Ishikawa (cell line): Measurements from ENCODE around the gene FCHSD2.

Experiments
- CEBPB ChIP-seq: IDR thresholded peaks from 2 replicates; pipeline ENCODE4 v1.6.1; 2012
- CREB1 ChIP-seq: IDR thresholded peaks from 2 replicates; pipeline ENCODE4 v1.6.1; 2012; ENCODE audit warnings: low read depth
- EGR1 ChIP-seq: IDR thresholded peaks from 2 replicates; pipeline ENCODE4 v1.6.1; 2012
- EP300 ChIP-seq: IDR thresholded peaks from 2 replicates; pipeline ENCODE4 v1.6.1; 2012; ENCODE audit warnings: borderline replicate concordance
- FOXM1 ChIP-seq: IDR thresholded peaks from 2 replicates; pipeline ENCODE4 v1.6.1; 2012; ENCODE audit warnings: low read depth, borderline replicate concordance
- MAX ChIP-seq: IDR thresholded peaks from 2 replicates; pipeline ENCODE4 v1.6.1; 2012
- NFIC ChIP-seq: IDR thresholded peaks from 2 replicates; pipeline ENCODE4 v1.6.1; 2012
- RAD21 ChIP-seq: IDR thresholded peaks from 2 replicates; pipeline ENCODE4 v1.6.1; 2012; ENCODE audit warnings: low read depth
- REST ChIP-seq: IDR thresholded peaks from 2 replicates; pipeline ENCODE4 v1.6.1; 2012; ENCODE audit warnings: low read depth, mild to moderate bottlenecking
- TAF1 ChIP-seq: IDR thresholded peaks from 2 replicates; pipeline ENCODE4 v1.6.1; 2012; ENCODE audit warnings: low read depth, mild to moderate bottlenecking
- TCF12 ChIP-seq: IDR thresholded peaks from 2 replicates; pipeline ENCODE4 v1.6.1; 2012; ENCODE audit warnings: low read depth
- TEAD4 ChIP-seq: IDR thresholded peaks from 2 replicates; pipeline ENCODE4 v1.6.1; 2012
- USF1 ChIP-seq: IDR thresholded peaks from 2 replicates; pipeline ENCODE4 v1.6.1; 2012
- YY1 ChIP-seq: IDR thresholded peaks from 2 replicates; pipeline ENCODE4 v1.6.1; 2012; ENCODE audit warnings: low read depth
- ZBTB7A ChIP-seq: IDR thresholded peaks from 2 replicates; pipeline ENCODE4 v1.6.1; 2012; ENCODE audit warnings: low read depth

The FCHSD2 gene

GRCh38 chr11:73058989-73059674, 83.0 kb downstream of the FCHSD2 start:
- TF ChIP-seq EGR1 = no peak
- TF ChIP-seq CEBPB = no peak
- no peak for TF ChIP-seq TEAD4
- TF ChIP-seq REST = no peak
- no peak for TF ChIP-seq MAX
- no peak for TF ChIP-seq EP300
- no peak for TF ChIP-seq FOXM1
- no peak for TF ChIP-seq TAF1
- no peak for TF ChIP-seq TCF12
- TF ChIP-seq YY1 = no peak
- TF ChIP-seq USF1 = no peak
- TF ChIP-seq CREB1 = no peak
- TF ChIP-seq NFIC = no peak
- no peak for TF ChIP-seq RAD21
- TF ChIP-seq ZBTB7A = no peak

- TF ChIP-seq YY1 (no peak), CEBPB (no peak), RAD21 (no peak), FOXM1 (no peak), ZBTB7A (no peak), NFIC (no peak), TAF1 (no peak), CREB1 (no peak), TEAD4 (no peak)
Measured at GRCh38 chr11:73055655-73056354, 86.3 kb downstream of the FCHSD2 start.

- no peak for TF ChIP-seq REST
- no peak for TF ChIP-seq ZBTB7A
- no peak for TF ChIP-seq YY1
Measured at GRCh38 chr11:73055002-73055401, 87.1 kb downstream of the FCHSD2 start.

GRCh38 chr11:73053964-73054363, 88.2 kb downstream of the FCHSD2 start:
- TF ChIP-seq TEAD4 = no peak
- TF ChIP-seq REST = no peak
- TF ChIP-seq EP300 = no peak
- no peak for TF ChIP-seq FOXM1
- TF ChIP-seq USF1 = no peak
- TF ChIP-seq CEBPB = no peak
- TF ChIP-seq CREB1 = no peak
- no peak for TF ChIP-seq NFIC
- TF ChIP-seq YY1 = no peak
- no peak for TF ChIP-seq MAX
- no peak for TF ChIP-seq EGR1
- TF ChIP-seq ZBTB7A = no peak
- no peak for TF ChIP-seq TAF1
- no peak for TF ChIP-seq RAD21
- no peak for TF ChIP-seq TCF12
